AG08396 (cell line): ENCODE measurements around the gene PPP2R5E.

ENCODE experiments used
- DNase-seq: peaks from one replicate; pipeline ENCODE4 v3.0.0; 2012; ENCODE audit warnings: low spot score, mixed read lengths

PPP2R5E gene

GRCh38 chr14:63470962-63471793, 72.0 kb downstream of the PPP2R5E start:
- DNase-seq = peak; percentile 18

- DNase-seq = no peak
These were observed 74.9 kb downstream of the PPP2R5E start for GRCh38 chr14:63468294-63468693.

DNA sequence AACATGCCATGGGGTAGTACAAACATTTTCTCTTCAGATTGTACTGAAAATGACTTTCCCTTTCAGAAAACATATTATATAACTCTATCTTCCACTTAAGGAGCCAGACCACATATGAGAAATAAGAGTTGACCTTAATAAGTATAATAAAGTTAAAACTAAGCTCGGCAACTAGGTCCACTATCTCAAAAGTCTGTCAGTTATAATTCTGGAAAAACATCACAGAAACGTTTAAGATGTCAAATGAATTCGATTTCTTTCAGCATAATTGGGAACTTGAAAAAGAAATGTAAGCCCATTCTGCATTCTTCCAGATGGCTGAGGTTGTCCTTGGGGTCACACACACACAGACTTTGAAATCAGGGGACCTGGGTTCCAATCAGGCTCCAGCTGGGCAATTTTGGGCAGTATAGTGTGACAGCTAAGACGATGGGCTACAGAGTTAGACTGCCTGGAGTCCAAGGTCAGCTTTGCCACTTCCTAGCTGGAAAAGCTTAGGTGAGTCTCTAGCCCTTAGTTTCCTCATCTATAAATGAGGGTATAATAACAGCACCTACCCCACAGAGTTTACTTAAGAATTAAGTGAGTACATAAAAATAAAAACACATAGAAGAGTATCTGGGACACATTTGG, 75.6 kb downstream of the PPP2R5E start:
- DNase-seq = no peak

DNA sequence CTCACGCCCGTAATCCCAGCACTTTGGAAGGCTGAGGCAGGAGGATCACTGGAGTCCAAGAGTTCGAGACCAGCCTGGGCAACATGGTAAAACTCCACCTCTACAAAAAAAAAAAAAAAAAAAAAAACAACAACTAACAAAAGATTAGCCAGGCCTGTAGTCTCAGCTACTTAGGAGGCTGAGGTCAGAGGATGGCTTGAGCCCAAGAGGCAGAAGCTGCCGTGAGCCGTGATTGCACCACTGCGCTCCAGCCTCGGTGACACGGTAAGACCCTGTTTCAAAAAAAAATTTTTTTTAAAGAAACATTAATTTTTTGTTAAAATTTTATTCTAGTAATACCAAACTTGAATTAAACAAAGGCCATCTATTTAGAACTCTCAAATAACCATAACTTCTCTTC, 77.8 kb downstream of the PPP2R5E start:
- DNase-seq = no peak

- DNase-seq = no peak
These were observed 82.4 kb downstream of the PPP2R5E start for GRCh38 chr14:63460680-63461369.

GRCh38 chr14:63459738-63460137, 83.4 kb downstream of the PPP2R5E start:
- DNase-seq = no peak

DNA sequence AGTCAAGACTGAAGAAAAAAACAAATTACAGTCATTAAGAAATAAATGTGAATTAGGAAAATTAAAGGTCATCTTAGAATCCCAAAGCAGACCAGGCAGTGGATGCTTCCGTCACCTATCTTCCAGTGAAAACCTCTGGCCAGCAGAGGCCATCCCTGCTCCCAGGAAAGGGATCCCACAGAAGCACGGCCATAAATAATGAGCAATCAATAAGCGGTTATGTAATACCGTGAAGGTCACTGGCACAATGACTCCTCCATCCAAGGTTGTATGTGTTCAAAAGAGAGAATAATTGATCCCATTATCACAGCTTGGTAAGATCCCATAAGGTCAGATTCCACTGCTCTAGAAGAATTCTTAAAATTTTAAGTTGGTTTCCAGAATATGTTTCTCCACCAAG, 85.7 kb downstream of the PPP2R5E start:
- DNase-seq = no peak

DNA sequence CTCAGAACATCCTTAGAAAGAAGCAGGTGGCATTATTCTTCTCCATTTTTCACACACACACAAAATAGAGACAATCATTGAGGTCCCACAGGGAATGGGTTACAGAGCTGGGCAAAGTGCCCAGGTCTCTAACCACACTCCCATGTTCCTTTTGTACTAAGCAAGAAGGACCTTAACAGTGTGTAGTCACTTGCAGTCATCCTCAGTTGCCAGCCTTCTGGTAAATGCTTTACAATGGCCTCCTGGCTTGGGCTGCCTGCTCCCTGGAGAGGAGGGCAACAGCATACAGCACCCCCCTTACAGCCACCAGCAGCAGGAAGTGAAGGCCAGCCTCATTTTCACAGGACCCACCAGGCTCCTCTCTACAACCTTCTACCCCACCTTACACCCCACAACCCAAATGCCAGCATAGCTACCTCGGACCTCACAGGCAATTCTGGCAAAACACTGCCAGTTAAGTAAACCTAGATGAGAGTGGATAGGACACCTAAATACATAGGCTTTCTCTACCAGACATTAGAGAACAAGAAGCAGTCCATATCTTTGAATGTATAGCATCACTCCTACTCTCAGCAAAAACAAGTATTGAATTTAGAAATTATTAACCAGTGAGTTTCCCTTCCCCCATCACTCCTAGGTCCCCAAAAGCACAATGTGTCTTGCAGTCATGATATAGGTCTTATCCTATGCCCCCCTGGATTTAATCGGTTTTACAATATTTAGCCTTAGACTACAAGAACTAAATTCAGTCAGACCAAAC, 88.1 kb downstream of the PPP2R5E start:
- no peak for DNase-seq

DNA sequence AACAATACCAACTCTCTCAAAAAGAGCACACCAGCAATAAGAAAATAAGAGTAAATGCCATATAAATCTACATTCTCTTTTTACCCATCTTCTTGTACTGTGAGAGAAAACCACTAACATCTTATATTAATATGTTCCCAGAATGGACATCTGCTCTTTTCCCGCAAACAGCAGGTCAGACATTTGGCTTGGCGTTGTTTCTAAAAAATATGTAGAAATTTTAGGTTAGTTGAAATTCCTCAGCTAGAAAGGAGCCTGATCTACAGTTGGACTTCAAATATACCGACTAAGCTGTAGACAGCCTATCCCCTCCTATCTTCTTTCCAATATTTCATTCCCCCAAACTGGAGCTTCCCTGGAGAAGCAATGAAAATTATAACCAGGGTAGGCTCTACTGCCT, 88.7 kb downstream of the PPP2R5E start:
- no peak for DNase-seq

DNA sequence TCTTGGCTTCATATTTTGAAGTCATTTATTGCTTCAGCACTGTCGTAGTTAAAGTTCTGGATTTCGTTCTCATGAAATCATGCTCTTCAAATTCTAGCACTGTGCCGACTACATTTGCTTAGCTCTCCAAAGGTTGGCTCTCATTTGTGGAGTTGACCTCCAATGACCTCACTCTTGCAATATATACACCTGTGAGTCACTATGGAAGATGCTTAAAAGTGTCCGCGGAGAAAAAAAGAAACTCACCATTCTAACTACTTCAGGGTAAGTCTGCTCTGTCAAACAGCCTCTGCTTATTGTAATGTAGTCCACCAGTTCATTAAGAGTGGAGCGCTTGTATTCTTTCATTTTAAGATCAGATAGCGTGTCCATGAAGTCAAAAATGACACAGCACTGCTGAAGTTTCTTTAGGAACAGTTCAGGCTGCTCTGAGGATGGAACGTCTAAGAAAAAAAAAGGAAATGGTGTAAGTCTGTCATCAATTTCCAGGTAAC, 89.7 kb downstream of the PPP2R5E start:
- DNase-seq = no peak

GRCh38 chr14:63452796-63453195, 90.4 kb downstream of the PPP2R5E start:
- DNase-seq = no peak

GRCh38 chr14:63448841-63449240, 94.3 kb downstream of the PPP2R5E start:
- DNase-seq = no peak

DNA sequence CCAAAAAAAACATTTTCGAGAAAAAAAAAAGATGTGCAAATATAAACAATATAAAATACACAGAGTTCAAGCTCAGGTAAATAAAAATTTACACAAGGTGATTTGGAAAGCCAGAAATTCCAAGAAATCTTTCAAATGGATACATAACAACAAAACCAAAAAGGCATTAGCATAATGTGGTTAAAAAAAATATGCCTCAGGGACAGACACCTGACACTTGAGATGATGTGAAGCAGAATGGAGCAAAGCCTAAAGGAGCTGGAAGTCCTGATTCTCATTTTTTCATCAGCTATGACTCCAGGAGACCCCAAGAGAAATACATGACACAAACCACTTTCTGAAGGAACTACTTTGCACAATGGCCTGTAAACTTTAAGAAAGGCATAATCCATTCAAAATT, 98.6 kb downstream of the PPP2R5E start:
- DNase-seq = no peak

- no peak for DNase-seq
These were observed 99.2 kb downstream of the PPP2R5E start for GRCh38 chr14:63443988-63444387.

GRCh38 chr14:63443361-63443760, 99.8 kb downstream of the PPP2R5E start:
- no peak for DNase-seq

DNA sequence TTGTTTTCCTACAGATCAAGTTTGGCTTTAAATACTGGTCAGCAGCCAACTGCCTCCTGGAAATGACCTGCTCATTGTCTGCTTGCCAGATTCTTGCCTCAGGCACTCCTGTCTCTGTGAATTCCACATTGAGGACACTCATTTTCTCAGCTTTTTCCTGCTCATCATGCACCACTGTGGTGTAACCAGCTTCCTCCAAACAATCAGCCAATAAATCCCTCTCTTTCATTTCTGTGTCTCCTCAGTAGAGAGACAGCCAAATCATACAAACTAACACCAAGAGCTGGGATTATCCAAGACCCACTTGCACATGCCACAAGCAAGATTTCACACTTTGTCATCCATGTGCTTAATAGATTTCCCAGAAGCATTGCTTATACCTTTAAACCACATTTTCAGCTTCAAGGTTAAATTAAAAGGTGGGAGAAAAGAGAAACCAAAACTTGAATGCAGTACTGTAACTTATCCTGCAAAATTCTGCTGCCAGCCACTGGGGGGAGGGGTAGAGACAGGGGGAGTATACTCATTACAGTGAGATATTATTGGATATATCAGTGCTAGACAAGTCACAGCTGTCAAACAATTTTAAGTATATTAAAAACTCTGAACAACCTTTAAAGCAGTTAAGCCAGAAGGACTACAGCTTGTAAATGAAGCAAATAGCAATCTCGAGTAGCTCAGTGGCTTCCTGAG, 105.0 kb downstream of the PPP2R5E start:
- peak; percentile 70 for DNase-seq

DNA sequence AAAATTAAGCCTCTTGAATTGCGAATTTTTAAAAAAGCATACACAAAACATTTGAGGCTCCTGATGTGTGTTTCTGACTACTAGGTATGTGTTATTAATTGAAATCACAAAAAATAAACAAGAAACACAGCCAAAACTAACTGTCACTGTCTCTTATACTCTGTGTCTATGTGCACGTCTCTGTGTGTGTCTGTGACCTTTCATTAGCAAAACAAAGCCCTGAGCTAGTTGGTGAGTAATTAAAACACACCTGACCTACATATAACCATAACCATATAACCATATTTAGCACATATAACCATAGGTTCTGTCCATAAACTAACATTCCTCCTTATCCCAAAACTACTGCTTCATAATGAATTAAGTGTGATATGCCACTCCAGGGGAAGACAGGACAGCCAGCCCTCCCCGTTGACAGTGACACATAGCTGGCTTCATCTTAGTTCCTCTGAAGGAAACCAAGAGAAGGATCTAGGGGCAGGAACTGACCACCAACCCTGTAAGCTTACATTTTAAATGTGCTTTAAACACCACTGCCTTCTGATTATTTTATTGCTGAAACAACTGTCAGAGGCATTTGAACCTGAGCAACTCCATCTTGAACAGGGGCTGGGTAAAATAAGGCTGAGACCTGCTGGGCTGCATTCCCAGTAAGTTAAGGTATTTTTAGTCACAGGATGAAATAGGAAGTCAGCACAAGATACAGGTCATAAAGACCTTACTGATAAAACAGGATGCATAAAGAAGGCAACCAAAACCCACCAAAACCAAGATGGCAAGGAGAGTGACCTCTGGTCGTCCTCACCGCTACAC, 106.7 kb downstream of the PPP2R5E start:
- no peak for DNase-seq

GRCh38 chr14:63435838-63436237, 107.3 kb downstream of the PPP2R5E start:
- peak; percentile 82 for DNase-seq

- no peak for DNase-seq
These were observed 108.0 kb downstream of the PPP2R5E start for GRCh38 chr14:63435204-63435603.

- DNase-seq = no peak
These were observed 110.2 kb downstream of the PPP2R5E start for GRCh38 chr14:63432888-63433552.
